Left cardiac atrium (tissue), 4 donors: ENCODE data around the gene TMEM170A. TPM values are rescaled to one million over a fixed set of nuclear protein-coding genes. Genes with fewer than 3 reads are reported as not detected.
A peak's percentile ranks its signal among the peaks of the same experiment; 100 is the strongest.
"Not testable (repeated sequence)": the region's sequence is repeated elsewhere in the genome, so short reads cannot be mapped to it uniquely, and the experiment has no call there.

Experiments used
- ATAC-seq, 2 donors: fragments of 200-7000 bp; cut with Tn5 transposase; one replicate each; pipeline ENCODE4 v1.9.1; 2020; ENCODE audit warnings: mild to moderate bottlenecking in 2 of 2, moderate library complexity in 2 of 2
- DNase-seq: peaks from one replicate; pipeline ENCODE4 v3.0.0-alpha.2; 2020
- intact Hi-C, 2 donors: fragments of 100-400 bp; cut with DNase I; formaldehyde crosslinking; loops; one replicate each; pipeline versions ENCODE4 v1.14.1 to v1.15.1; 2022 to 2023
- total RNA-seq, 2 donors: library from RNA; stranded (reverse); fragmentation: NEBNext Ultra II Directional; extraction: Animal tissue kit (Norgen Biotek cat#: 25700); gene quantifications; one replicate each; pipeline ENCODE4 v1.2.1, GENCODE V29; 2021
- donor health status: DM: no; HTN: yes; CAD: no.
- donor health status: DM: no; HTN: yes; CAD: no; lungs with severe emphysema.
- donor health status: DM: yes; HTN: yes; CAD: no.
- donor health status: Dilated cardiomyopathy.

The TMEM170A gene
- total RNA-seq, 2 donors from 2014 or later = 10.0 to 12.2 TPM

DNA sequence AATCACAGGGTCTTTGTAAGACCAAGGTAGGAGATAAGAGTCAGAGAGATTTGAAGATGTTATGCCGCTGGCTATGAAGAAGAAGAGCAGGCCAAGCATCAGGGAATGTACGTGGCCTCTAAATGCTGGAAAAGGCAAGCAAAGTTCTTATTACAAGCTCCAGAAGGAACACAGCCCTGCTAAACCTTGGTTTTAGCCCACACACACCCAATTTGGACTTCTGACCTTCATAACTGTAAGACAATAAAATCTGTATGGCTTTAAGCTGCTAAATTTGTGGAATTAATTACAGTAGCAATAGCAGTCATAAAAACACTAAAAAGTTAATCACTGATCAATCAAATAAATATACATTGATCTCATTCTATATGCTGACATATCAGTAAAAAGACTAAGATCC is 6.0 kb downstream of the TMEM170A start:
- intact Hi-C loops = no loop called here

DNA sequence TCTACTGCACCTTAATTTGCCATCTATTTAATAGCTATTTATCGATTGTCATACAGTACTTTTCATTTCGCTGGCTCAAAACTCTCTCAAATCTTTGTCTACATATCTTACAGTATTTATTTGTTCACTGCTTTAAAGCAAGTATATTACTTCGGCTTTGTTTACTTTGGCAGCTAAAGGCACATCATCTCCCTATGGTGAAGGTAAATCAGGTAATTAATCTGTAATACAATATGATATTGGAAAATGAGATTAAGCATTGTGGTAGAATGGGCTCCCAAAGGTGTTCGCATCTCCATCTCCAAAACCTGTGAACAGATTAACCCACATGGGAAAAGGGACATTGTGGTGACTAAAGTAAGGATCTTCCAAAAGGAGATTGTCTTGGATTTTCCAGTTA is 6.5 kb downstream of the TMEM170A start:
- intact Hi-C loops = no loop called here
- DNase-seq (no peak), ATAC-seq (no peak)

More for the DNA sequence above, 6.0 kb downstream of the TMEM170A start:
- DNase-seq = no peak
- no peak for ATAC-seq

GRCh38 chr16:75457485-75458021 is 6.9 kb downstream of the TMEM170A start:
- intact Hi-C loops = no loop called here
- DNase-seq (no peak), ATAC-seq (no peak)

DNA sequence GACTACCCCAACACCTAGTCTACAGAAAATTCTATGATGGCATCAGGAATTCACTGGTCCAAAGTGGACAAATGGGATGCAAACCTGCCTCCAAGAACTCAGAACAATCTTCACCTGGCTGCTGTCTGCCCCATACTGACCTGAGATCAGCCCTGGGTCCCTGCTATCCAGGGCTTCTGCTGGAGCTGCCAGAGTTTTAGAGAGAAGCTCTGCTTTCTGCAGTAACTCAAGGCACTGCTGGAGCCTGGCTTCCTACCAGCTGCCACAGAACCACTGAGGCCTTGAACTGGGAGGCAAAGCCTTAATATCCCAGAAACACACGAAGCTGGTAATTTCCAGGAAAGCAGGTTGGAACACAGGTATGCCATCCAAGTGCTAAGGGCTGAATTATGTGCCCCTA is 7.5 kb downstream of the TMEM170A start:
- DNase-seq (no peak), ATAC-seq (peak in 1 of 2 donors; percentile 22)
- intact Hi-C loops = no loop called here

DNA sequence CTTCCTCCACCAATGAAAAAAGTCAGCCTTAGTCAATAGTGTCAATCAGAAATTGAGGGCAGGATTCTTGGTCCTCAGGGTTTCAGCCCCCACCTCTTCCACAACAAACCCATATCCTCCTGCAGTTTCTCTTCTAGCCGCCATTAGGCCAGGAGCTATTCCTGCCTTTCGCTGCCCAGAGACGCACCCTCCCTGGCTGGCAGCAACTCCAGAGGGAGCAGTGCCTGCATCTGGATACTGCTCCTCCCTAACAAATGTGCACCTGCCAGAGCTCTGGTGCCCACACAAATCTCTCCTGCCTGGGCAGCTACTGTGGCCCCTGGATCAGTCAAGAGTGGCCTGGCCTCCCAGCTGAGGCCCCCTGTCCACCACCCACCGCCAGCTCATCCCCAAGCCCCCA is 8.0 kb downstream of the TMEM170A start:
- DNase-seq, intact Hi-C loops: not testable (repeated sequence)
- peak in 1 of 2 donors; percentile 15 for ATAC-seq

GRCh38 chr16:75455677-75456076 is 8.8 kb downstream of the TMEM170A start:
- DNase-seq (no peak), ATAC-seq (no peak)
- intact Hi-C loops = no loop called here

DNA sequence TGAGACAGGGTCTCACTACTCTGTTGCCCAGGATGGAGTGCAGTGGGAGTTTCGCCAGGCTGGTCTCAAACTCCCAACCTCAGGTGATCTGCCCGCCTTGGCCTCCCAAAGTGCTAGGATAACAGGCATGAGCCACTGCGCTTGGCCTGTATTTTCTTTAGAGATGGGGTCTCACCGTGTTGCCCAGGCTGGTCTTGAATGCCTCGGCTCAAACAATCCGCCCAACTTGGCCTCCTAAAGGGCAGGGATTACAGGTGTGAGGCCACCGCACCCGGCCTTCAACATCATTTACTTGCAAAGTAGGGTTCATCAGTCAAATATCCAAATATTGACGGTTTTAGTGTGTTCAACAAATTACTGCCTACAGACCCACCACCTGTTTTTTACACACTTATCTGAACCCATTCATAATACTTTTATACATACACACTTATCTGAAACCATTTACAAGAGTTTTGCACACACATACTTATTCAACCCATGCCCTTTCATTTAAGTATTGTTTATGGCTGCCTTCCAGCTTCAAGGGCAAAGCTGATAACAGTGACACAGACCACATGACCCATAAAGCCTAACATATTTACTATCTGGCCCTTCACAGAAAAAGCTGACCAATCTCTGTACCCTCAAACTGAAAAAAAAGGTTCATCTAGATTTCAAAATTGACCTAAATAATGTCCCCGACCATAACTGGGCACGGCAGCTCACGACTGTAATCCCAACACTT is 11.9 kb downstream of the TMEM170A start:
- peak; percentile 23 to 36 for ATAC-seq
- intact Hi-C loops = no loop called here
- DNase-seq = no peak

GRCh38 chr16:75446416-75446815 is 18.1 kb downstream of the TMEM170A start:
- DNase-seq = no peak
- no peak for ATAC-seq
- intact Hi-C loops = no loop called here

DNA sequence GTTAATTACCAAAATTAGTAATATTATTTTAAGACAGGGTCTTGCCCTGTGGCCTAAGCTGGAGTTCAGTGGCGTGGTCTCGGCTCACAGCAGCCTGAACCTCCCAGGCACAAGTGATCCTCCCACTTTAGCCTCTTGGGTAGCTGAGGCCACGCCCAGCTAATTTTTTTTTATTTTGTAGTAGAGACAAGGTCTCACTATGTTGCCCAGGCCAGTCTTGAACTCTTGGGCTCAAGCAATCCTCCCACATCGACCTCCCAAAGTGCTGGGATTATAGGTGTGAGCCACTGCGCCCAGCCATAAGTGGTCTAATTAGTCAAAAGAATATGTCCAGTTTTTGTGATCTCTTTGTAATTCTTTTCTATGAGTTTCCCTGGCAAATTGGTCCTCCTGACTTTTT is 19.2 kb downstream of the TMEM170A start:
- intact Hi-C loops = no loop called here
- ATAC-seq (no peak), DNase-seq (no peak)

- intact Hi-C loops = no loop called here
- no peak for DNase-seq
- ATAC-seq = no peak
These were observed 21.2 kb downstream of the TMEM170A start for GRCh38 chr16:75443298-75443697.

DNA sequence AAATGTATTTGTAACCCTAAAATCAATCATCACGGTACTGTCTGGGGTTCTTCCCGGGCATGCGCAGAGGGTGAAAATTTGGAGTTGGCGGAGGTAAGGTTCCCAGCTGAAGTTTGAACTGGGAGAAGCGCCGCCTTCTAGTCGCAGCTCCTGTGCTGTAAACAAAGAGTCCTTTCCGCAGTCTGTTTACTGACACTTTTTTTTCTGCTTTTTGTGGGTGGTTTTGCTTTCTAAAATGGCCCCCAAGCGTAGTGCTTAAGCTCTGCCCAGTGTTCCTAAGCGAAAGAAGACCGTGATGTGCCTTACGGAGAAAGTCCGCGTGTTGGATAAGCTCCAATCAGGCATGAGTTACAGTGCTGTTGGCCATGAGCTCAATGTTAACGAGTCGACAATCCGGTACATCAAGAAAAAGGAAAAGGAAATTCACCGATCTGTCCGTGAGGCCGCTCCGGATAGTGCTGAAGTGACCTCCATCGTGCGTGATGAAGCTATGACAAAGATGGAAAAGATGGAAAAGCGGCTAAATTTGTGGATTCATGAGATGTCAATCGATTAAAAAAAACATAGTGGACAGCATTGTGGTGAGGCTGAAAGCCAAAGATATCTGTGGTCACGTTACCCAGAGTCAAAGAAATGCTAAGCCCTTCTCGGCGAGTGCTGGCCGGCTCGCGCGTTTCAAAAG is 30.6 kb downstream of the TMEM170A start:
- intact Hi-C loops = no loop called here
- ATAC-seq = peak; percentile 75 to 82
- DNase-seq = no peak

DNA sequence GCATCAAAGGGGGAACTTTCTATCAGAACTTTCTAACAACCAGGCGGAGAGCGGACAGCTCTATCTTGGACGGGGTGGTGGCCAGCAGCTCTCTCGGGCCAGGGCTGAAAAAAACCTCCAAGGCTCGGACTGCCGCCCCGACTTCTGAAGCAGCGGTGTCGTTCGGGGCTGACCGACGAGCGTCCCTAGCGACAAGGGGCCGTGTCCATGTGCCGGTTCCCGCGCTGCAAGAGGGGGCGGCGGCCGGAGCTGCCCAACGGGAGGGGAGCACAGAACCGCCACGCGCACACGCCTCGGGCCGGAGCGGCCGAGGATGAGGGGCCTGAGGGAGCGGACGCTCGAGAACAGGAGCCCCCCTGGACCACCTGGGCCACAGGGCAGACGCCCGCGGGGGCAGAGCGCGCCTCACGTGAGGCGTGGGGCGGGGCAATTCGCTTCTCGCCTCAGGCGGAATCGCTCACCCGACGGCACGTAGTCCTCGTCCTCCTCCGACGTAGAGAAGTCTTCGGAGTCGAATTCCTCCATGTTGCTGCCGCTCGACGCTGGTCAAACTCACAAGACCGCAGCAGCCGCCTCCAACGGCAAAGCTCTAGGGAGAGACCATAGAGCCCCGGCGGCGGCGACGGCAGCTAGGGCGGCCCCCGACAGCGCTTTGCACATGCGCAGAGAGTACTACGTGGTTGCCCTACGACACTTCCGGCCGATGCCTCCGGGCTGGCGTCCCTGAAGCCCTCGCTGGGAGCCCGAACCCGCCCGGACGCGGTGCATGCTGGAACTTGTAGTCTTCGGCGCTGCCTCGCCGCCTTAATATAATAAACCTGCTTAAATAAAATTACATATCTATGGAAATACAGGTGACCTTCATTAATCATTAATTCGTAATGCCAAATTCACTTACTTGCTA is 31.4 kb downstream of the TMEM170A start, which contains the start of gene CFDP1:
TSS of gene CFDP1 (minus strand) at position 676 of the 904 bp plus-strand sequence. CDS start at position 525, 151 bp downstream.
- peak; percentile 98 for DNase-seq
- intact Hi-C loops = no loop called here
- ATAC-seq = peak; percentile 98

GRCh38 chr16:75429621-75430403 is 34.7 kb downstream of the TMEM170A start:
- ATAC-seq (no peak), DNase-seq (no peak)
- intact Hi-C loops = no loop called here

DNA sequence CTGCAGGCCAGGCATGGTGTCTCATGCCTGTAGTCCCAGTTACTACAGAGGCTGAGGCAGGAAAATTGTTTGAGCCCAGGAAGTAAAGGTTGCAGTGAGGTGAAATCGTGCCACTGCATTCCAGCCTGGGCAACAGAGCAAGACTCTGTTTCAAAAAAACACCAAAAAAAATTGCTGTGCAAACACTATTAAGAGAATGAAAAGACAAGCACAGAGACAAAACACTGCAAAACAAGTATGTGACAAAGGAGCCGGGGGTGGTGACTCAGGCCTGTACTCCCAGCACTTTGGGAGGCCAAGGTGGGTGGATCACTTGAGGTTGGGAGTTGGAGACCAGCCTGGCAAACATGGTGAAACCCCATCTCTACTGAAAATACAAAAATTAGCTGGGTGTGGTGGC is 38.0 kb downstream of the TMEM170A start:
- not testable (repeated sequence) for DNase-seq, ATAC-seq

GRCh38 chr16:75424105-75424762 is 40.3 kb downstream of the TMEM170A start:
- DNase-seq, ATAC-seq, intact Hi-C loops: not testable (repeated sequence)

More for the DNA sequence above, 38.0 kb downstream of the TMEM170A start:
- intact Hi-C loops = not testable (repeated sequence)

GRCh38 chr16:75423723-75424104 is 40.8 kb downstream of the TMEM170A start:
- intact Hi-C loops = no loop called here
- DNase-seq (no peak), ATAC-seq (no peak)

DNA sequence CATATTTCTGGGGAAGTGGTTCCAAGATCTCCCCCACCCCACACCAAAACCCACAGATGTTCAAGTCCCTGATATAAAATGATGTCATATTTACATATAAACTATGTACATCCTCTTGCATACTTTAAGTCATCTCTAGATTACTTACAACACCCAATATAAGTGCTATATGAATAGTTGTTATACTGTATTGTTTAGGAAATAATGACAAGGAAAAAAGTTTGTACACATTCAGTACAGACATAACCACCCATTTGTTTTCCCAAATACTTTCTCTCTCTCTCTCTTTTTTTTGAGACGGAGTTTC is 42.7 kb downstream of the TMEM170A start:
- no peak for DNase-seq
- intact Hi-C loops = no loop called here
- no peak for ATAC-seq
